Hepatic stellate cell (primary cell): ENCODE results near the gene JAM2.
"Not testable (repeated sequence)": the region's sequence is repeated elsewhere in the genome, so short reads cannot be mapped to it uniquely, and the experiment has no call there.

Source experiments
- DNase-seq: peaks from one replicate; pipeline ENCODE4 v3.0.0; 2011; ENCODE audit warnings: low spot score

Gene JAM2

DNA sequence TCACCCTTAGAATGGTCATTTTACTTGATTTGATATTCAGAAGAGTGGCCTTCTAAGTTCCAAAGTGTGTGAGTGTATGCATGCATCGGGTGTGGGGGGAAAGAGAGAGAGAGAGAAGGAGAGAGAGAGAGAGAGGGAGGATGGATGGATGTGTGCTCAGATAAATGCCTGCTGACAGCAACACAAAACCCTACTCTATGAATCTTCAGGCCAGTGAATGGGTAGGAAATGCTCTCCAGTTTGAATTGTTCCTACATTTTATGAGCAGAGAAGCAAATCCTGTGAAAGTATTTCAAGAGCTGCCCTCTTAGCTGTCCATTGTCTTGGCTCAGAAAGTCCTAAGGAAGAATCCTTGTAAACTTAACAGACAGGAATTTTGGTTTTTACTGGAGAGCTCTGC is 7.4 kb downstream of the JAM2 start:
- DNase-seq: no peak

DNA sequence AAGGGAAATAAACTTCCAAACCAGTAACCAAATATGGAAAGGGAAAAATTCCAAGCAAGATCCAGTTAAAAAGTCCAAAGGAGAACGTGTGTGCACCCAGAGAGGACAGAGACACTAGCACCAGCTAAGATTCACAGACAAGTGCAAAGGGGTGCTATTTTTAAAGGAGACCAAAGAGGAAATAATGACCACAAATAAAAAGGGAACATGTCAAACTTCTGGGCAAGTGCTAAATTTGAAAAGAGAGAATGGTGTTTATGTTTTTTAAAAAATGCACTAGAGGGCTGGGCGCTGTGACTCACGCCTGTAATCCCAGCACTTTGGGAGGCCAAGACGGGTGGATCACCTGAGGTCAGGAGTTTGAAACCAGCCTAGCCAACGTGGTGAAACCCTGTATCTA is 8.6 kb downstream of the JAM2 start:
- DNase-seq: no peak

DNA sequence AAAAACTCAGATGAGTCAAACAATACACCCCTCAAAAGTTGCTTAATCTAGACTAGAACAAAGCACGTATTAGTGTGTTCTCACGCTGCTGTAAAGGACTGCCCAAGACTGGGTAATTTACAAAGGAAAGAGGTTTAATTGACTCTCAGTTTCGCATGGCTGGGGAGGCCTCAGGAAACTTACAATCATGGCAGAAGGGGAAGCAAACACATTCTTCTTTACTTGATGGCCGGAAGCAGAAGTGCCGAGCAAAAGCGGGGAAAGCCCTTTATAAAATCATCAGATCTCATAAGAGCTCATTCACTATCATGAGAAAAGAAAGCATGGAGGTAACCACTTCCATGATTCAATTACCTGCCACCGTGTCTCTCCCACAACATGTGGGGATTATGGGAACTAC is 10.1 kb downstream of the JAM2 start:
- no peak for DNase-seq

DNA sequence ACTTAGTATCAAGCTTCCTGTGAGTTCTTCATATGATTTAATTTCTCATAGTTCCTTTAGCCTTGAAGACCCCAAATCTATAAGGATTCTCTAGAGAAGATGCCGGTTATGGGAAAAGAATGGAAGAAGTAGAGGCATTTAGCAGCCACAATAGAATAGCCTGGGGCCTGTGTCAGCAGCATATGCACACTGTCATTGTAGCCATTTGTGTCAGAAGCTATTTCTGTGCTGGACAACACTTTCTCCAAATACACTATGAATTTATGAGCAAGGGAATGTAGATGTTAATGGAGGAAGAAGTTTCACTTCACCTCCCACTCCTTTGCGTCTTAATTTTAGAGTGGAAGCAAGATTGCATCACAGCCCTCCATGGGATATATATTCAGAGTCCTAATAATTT is 17.4 kb downstream of the JAM2 start:
- DNase-seq: no peak

DNA sequence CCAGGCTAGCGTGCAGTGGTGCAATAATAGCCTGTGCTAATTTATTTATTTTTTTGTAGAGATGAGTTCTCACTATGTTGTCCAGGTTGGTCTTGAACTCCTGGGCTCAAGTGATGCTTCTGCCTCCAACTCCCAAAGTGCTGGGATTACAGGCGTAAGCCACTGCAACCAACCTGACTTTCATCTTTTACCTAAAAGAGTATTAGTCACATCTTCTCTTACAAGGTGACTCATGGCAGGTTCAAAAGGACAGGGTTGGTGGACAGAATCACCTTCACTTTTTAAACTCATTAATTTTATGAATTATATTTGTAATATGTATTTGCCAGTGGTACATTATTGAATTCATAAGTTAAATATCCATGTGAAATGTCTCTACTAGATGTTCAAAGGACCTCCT is 18.1 kb downstream of the JAM2 start:
- DNase-seq: no peak

DNA sequence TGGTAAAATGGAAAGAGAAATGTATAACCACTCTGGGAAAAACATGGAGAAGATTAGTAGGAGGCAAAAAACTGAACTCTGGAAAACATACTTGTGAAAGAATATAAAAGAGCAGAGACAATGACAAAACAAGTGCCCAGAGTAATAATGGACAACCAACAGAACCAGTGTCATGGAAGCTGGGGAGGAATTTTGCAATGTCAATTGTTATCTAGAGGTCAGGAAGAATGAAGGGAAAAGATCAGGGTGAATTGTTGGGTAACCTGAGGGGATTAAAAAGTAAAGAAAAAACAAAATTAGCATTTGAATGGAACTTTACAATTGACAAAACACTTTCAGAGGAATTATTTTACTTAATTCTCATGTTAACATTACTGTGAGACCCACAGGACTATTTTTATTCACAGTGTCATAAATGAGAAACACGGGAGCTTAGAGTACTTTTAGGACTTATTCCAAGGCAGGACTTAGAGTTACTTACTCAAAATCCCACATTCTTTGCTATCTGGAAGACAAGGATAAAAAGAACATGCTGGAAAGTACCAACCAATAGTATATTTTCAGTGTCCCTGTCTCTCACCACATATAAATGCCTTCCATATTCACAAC is 19.5 kb downstream of the JAM2 start:
- DNase-seq: no peak

DNA sequence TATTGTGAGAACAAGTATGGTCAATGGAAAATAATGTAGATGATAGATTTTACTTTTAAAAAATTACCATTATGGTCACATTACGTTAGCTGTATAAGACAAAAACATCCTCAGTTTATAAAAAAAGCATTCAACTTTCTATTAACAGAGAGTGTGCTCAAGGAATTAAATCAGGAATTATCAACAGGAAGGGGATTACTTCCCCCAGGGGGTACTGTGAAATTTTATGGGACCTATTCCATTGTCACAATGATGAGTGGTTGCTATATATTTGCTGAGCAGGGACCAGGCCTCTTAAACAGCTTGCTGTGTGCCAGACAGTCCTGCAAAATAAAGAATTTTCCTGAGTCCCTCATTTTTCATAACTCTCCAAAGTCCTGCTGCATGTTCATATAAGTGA is 21.2 kb downstream of the JAM2 start:
- DNase-seq: no peak

DNA sequence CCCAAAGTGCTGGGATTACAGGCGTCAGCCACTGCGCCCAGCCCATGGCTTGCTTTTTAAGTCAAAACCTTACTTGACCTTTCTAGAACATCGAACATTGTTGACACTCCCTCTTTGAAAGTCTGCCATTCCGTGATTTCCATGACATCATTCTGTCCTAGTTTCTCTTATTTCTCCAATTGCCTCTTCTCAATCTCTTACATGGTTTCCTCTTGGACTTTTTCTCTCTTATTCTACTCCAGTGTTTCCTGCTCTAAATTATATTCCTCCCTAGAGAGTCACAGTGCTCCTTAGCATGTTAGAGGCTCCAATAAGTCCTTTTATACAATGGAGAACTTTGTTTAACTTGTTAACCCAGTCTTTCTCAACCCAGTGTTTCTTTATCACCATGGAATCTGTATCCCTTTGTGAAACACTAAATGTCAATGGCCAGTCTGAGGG is 25.5 kb downstream of the JAM2 start:
- DNase-seq: no peak

DNA sequence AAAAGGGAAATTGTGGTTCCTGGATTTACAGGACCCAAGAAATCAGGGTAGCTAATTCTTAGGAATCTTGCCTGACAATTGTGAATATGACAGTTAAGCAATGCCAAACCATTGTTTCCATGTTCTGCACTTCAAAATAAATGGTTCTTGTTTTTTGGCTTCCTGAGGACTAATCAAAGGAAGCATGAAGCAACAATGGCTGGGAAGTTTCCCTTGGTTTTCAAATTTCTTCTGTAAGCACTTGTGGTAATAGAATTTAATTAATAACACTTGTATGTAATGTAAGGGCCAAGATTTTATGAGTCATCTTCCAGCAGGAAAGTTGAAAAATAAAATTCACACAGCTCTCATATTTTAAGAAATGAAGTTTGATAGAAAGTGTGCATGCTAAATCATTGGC is 31.7 kb downstream of the JAM2 start:
- no peak for DNase-seq

DNA sequence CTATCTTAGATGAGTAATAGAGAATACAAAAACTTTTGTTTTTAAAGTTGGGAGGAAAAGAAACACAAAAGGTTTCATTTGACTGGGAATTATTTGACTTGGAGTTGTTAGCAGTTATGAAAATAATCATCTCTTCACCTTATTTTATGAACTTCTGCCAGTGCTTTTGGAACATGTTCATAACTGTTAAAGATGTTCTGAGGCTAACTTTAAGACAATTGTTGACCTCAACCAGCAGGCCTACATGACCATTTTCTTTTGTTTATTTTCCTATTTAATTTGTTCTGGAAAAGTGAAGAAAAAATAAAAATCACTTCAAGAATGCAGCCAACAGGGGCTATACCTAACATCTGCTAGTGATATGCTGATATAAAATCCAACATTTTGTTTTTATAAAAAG is 37.4 kb downstream of the JAM2 start:
- DNase-seq: no peak

DNA sequence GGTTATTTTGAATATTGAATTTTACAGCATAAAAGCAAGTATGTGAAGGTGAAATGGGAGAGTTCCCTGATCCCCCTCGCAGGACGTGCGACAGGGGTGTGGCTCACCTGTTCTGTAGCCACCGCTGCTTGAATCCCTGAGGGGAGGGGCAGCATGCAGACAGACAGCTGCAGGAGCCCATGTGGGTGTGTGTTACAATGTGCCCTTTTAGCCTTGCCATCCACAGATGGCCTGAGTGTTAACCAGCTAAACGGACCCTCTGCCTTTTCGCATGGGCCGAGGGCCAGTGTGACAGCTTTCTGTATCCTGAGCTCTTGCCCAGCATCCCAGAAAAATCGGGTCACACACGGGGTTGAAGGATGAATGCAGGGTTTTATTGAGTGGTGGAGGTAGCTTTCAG is 43.3 kb downstream of the JAM2 start:
- no peak for DNase-seq

DNA sequence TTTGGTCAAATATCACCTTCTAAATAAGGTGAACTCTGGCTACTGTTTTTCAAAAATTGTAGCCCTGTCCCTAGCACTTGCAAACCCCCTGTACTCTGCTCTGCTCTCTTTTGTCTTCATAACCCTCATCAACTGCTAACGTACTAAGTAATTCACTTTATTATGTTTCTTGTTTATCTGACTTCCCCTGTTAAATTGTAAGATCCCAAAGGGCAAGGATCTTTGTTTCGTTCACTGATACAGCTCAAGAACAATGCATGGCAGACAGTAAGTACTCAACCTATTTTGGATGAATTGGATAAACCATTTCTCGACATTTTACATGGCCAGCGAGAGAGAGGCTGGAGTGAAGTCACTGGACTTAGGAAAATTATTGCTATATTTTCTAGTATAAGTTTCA is 48.7 kb downstream of the JAM2 start:
- no peak for DNase-seq

DNA sequence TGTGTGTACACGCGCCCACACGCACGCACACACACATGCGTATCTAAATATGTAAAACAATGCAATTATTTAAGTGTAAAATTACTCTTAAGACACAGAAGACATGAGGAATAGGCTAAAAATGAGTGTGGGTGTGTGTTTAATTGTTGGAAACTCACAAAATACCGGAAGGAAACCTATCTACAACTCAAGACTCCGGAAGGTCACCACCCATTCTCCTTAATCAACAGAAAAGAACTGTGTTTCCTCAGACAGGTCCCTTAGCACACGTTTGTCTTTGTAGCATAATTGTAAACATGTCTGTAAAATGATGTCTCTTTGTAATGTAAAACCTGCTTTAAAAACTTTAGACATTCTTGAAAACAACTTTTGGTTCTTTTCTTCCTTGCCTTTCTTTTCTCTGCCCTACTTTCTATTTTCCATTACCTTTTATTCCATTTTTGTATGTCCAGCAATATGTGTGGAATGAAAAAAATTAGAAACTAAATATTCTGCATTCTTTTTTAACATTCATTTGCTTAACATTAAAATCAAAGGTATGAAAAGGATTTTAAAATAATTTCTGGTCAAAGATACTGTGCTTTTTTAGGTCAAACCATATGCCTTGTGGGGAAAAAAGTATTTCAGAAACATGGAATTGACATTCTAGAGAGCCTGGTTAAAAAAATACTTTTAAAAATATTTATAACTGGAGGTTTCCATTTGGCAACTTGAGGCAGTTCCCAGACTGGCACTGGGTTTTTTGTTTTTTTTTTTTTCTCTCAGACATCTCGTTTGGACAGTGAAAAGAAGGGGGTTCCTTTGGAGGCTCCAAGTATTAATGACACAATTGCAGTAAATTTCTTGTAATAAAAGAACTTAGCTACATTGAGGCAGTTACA is 49.5 kb downstream of the JAM2 start:
- DNase-seq: no peak

DNA sequence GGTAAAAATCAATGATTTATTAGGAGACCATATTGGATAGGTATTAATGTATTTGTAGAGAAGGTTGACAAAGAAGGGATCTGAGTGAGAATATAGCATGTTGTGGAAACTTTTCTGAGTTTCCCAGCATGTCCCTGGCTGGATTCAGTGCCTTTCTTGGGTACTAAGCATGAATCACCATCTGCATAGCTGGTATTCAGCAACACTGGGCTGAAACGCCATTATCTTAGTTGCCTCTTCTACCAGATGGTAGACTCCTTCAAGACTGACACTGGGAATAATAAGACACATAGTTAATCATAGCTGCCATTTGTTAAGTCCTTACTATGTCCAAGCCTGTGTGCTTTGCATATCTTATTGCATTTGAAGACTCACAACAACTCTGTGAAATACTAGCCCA is 50.2 kb downstream of the JAM2 start:
- DNase-seq: peak; percentile 15

DNA sequence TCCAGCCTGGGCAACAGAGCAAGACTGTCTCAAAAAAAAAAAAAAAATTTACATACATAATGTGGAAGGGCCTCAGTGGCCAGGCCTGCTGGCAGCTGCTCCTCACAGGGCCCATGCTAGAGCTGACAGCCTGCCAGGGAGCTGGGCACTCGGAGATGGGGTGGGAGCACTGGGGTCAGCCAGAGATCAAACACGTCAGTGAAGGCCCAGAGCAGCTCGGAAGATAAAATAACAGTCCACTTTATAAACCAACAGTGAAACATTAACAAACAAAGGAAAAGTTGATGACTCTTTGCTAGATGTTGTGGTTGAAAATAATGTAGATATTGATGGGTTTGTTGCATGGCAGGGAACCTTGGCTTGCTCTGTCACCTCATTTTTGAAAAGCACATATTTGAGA is 52.9 kb downstream of the JAM2 start:
- DNase-seq: no peak

DNA sequence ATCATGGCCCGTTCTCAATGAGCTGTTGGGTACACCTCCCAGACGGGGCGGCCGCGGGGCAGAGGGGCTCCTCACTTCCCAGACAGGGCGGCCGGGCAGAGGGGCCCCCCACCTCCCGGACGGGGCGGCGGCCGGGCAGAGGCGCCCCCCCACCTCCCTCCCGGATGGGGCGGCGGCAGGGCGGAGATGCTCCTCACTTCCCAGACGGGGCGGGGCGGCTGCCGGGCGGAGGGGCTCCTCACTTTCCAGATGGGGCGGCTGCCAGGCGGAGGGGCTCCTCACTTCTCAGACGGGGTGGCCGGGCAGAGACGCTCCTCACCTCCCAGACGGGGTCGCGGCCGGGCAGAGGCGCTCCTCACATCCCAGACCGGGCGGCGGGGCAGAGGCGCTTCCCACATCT is 56.4 kb downstream of the JAM2 start:
- not testable (repeated sequence) for DNase-seq

DNA sequence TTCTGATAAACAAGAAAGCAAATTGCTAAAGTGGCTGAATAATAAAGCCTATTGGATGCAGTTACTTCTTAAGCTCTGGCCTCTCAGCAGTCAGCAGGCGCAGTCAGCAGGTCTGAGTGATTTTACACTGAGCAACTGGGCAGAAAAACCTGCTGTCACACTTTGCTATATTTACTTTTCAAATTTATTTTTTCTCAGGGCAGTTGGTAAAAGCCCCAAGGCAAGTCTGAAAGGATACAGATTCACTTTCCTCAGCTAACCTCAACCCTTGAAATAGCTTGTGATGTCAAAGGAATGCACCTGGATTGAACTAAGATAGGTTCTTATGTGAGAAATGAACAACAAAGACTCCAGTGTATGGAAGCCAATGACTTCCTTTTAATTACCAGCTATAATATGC is 61.7 kb downstream of the JAM2 start:
- DNase-seq: no peak

DNA sequence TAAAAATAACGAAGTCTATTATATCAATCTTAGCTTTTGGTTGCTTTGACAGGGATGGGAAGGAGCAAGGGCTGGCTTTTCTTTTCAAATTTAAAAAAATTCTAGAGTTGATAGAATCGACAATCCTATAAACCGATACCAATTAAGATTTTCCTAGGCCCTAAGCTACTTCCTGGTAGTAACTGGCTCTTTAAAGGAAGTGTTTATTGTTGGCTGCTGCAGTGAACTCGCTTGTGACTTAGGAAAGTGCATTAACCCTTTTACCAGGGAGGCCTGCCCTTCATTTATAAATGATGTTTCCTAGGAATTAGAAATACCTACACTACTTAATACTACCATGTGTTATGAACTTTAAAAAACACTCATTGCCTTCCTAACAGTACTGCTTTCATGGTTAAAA is 62.5 kb downstream of the JAM2 start:
- no peak for DNase-seq

DNA sequence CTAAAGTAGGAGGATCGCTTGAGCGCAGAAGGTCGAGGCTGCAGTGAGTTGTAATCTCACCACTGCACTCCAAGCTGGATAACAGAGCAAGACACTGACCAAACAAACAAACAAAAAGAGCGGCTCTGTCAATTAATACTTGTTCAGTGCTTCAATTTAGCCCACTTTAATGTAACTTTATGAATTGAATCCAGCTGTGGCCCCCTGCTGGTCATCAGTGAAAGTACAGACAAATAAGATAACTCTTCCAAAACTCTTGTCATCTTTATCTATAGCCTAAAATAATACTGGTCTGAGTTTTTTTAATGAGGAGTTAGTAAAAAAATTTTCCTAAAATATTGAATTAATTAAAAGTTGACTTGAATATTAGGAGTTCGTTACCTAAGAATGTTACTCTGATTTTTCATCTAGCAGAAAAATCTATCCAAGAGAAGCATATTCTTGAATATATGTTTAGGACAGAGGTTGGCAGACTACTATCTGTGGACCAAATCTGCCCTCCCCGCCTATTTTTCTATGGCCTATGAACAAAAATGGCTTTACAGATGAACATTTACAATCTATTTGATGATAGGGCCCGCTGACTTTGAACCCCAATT is 69.5 kb downstream of the JAM2 start:
- peak; percentile 25 for DNase-seq

DNA sequence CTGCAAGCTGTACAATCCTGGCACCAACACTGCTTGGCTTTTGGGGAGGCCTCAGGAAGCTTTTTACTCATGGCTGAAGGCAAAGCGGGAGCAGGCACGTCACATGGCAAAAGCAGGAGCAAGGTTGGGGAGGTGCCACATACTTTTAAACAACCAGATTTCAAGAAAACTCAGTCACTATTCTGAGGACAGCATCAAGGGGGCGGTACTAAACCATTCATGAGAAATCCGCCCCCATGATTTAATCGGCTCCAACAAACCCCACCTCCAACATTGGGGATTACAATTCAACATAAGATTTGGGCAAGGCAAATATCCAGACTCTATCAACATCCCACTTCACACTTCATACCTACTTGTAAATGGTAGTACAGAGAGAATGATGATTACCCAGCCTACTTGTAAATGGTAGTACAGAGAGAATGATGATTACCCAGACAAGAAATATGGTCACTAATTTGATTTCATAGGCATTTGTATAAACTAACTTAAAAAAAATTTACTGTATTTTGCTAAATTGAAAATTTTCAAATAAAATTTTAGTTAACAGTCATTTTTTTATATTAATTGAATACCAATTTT is 70.7 kb downstream of the JAM2 start:
- DNase-seq: no peak

DNA sequence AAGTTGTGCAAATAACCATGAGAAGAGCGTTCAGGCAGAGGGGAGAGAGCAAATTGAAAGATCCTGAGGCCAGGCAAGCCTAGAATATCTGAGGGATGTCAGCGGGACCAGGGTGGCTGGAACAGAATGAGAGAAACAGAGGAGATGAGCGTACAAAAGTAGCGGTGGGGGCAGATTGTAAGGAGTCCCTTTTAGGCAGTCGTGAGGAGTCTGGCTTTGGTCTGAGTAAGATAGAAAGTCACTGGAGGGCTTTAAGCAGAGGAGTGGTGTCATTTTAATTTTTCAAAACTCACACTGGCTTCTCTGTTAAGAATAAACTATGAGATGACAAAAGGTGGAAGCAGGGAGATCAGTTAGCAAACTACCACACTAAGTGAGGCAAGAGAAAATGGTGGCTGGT is 71.5 kb downstream of the JAM2 start:
- DNase-seq: no peak

DNA sequence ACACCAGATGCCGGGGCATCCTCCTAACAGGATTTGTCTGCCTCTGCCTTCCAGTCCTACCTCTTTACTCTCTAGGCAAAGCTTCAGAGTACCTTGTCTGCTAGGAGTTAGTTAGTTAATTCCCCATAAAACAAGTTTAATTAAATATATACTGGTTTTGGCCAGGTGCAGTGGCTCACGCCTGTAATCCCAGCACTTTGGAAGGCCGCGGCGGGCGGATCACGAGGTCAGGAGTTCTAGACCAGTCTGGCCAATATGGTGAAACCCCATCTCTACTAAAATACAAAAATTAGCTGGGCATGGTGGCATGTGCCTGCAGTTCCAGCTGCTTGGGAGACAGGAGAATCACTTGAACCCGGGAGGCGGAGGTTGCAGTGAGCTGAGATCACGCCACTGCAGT is 75.0 kb downstream of the JAM2 start:
- not testable (repeated sequence) for DNase-seq

DNA sequence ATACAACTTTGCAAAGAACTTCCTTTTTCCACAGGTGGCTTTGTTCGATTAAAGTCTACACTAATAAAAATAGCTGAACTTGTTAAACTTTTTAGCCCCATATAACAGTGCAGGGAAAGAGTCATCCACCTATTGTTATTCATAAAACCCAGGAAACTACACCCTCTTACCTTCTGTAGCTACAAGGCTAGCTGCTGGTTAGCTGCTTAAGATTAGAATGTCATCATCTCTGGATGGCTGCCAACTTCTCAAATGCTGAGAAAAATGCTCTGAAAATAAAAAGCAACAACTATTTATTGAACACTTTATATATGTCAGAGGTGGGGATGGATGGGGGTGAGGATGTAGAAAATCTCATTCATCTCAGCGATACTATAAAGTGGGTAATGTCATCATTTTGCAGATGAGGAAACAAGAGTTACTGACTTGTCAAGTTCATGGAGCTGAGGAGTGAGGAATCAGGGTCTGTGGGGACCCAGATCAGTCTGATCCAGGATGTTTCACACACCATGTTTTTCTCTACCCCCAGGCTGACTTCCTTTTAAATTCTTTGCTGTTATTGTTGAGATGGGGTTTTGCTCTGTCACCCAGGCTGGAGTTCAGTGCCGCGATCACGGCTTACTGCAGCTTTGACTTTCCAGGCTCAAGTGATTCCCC is 78.6 kb downstream of the JAM2 start:
- no peak for DNase-seq
